Urinary bladder (tissue), 4 donors: ENCODE results near the gene COG2. TPM values are rescaled to one million over a fixed set of nuclear protein-coding genes. Genes with fewer than 3 reads are reported as not detected.

Experiments used
- DNase-seq: peaks from one replicate; pipeline ENCODE4 v3.0.0-alpha.2; 2015; ENCODE audit errors: extremely low spot score
- H3K27ac ChIP-seq: one replicate; pipeline ENCODE4 v1.5.1; 2013; ENCODE audit warnings: low read depth, mild to moderate bottlenecking, moderate library complexity
- H3K36me3 ChIP-seq: one replicate; pipeline ENCODE4 v1.6.1; 2013; ENCODE audit warnings: mild to moderate bottlenecking, moderate library complexity; ENCODE audit not compliant: insufficient read depth
- H3K4me1 ChIP-seq: one replicate; pipeline ENCODE4 v1.6.1; 2013; ENCODE audit warnings: mild to moderate bottlenecking, moderate library complexity; ENCODE audit not compliant: insufficient read depth
- H3K4me3 ChIP-seq: one replicate; pipeline ENCODE4 v1.5.1; 2013; ENCODE audit warnings: low read depth, low read length
- WGBS: extraction: QIAGEN DNeasy Blood & Tissue Kit; methylation state at CpG from one replicate; pipeline ENCODE4 v1.1.7; 2013; 5-methylcytosine and 5-hydroxymethylcytosine counted together
- polyA plus RNA-seq: library from polyadenylated mRNA; stranded (reverse); fragments of 200-250 nt; gene quantifications from one replicate; pipeline ENCODE4 v1.2.3, GENCODE V29; 2013
- total RNA-seq: library from RNA; depleted of rRNA; stranded (reverse); fragments of >200 nt; gene quantifications from one replicate; pipeline ENCODE4 v1.2.3, GENCODE V29; 2014
- donor health status: healthy with polysubstance abuse.
- donor health status: healthy.

The COG2 gene
- total and polyA plus RNA-seq, 2 donors = 14.3 to 29.1 TPM

DNA sequence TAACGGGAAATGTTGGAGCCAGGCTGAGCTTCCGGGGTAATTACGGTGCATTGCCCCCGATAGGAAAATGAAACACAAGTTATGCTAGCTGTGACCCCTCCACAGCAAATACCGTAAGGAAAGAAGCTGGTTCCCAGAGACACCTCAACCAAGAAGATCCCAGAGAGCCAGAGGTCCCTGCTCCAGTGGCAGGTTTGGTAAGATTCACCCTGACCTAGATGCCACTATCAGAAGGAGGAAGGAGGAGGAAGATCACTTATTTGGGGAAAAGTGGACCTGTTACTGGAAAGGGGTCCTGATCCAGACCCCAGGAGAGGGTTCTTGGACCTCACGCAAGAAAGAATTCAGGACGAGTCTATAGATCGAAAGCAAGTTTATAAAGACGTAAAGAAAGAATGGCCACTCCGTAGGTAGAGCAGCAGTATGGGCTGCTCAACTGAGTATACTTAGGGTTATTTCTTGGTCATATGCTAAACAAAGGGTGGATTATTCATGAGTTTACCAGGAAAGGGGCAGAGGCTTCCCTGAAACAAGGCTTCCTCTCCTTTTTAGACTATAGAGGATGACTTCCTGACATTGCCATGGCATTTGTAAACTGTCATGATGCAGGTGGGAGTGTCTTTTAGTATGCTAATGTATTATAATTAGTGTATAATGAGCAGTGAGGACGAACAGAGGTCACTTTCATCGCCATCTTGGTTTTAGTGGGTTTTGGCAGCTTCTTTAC lies 97.4 kb downstream of the COG2 start:
- DNase-seq = no peak
- Histone ChIP-seq H3K4me1 (no peaks in the 10 kb centered on the region), H3K36me3 (no peaks in the 10 kb centered on the region), H3K4me3 (no peak overlapping the region), H3K27ac (no peak overlapping the region)
- 95% methylated on average over 12 of the region's 12 CpGs for WGBS

Other genes with a start within 250 kb of the COG2 start
- 2.5 TPM for gene PGBD5, start 216.1 kb upstream of the COG2 start, total RNA-seq
- 0.52 TPM for gene PGBD5, start 216.1 kb upstream of the COG2 start, polyA plus RNA-seq
- gene AGT, start 71.6 kb downstream of the COG2 start, total RNA-seq = 8.7 TPM
- 6.6 TPM for gene AGT, start 71.6 kb downstream of the COG2 start, polyA plus RNA-seq
- gene CAPN9, start 104.9 kb downstream of the COG2 start, total RNA-seq = 2.7 TPM
- gene CAPN9, start 104.9 kb downstream of the COG2 start, polyA plus RNA-seq = 0.49 TPM
- 55.1 TPM for gene C1orf198, start 226.0 kb downstream of the COG2 start, total RNA-seq
- 35.6 TPM for gene C1orf198, start 226.0 kb downstream of the COG2 start, polyA plus RNA-seq